Muscle layer of duodenum (tissue), 2 donors: ENCODE results near the gene ACTR3C.
"Not testable (repeated sequence)": the region's sequence is repeated elsewhere in the genome, so short reads cannot be mapped to it uniquely, and the experiment has no call there.

Experiments
- H3K27ac ChIP-seq: one replicate; pipeline ENCODE4 v1.7.0; 2013; ENCODE audit warnings: mild to moderate bottlenecking, low read length
- H3K27me3 ChIP-seq: one replicate; pipeline ENCODE4 v1.7.0; 2013; ENCODE audit warnings: low read depth, mild to moderate bottlenecking, control low read depth, low read length
- H3K36me3 ChIP-seq, 2 donors: one replicate each; pipeline ENCODE4 v1.7.0; 2013; ENCODE audit warnings: low read length in 2 of 2, control low read depth in 1 of 2, mild to moderate bottlenecking in 1 of 2; ENCODE audit not compliant: insufficient read depth in 2 of 2, control insufficient read depth in 1 of 2
- H3K4me1 ChIP-seq, 2 donors: one replicate each; pipeline ENCODE4 v1.7.0; 2013; ENCODE audit warnings: low read length in 2 of 2, mild to moderate bottlenecking in 2 of 2, control low read depth in 1 of 2, moderate library complexity in 1 of 2; ENCODE audit not compliant: insufficient read depth in 2 of 2, control insufficient read depth in 1 of 2
- H3K4me3 ChIP-seq, 2 donors: one replicate each; pipeline ENCODE4 v1.7.0; 2013; ENCODE audit warnings: low read length in 2 of 2, low read depth in 1 of 2, mild to moderate bottlenecking in 1 of 2
- H3K9me3 ChIP-seq, 2 donors: one replicate each; pipeline ENCODE4 v1.7.0; 2013; ENCODE audit warnings: low read length in 2 of 2, control low read depth in 1 of 2, mild to moderate bottlenecking in 1 of 2; ENCODE audit not compliant: control insufficient read depth in 1 of 2
- donor health status: healthy.

ACTR3C gene

GRCh38 chr7:150307904-150308303, 15.4 kb downstream of the ACTR3C start:
- H3K4me3 ChIP-seq = no peak overlapping the region
- no peak overlapping the region for H3K27ac ChIP-seq
- no peaks in the 10 kb centered on the region for H3K4me1 ChIP-seq

GRCh38 chr7:150307129-150307528, 16.2 kb downstream of the ACTR3C start:
- no peaks in the 10 kb centered on the region for H3K9me3 ChIP-seq
- H3K36me3 ChIP-seq = no peaks in the 10 kb centered on the region
- no peaks in the 10 kb centered on the region for H3K27me3 ChIP-seq
- no peak overlapping the region for H3K4me3 ChIP-seq
- H3K27ac ChIP-seq = no peak overlapping the region
- H3K4me1 ChIP-seq = no peaks in the 10 kb centered on the region

More at GRCh38 chr7:150307904-150308303, 15.4 kb downstream of the ACTR3C start:
- Histone ChIP-seq H3K36me3 (no peaks in the 10 kb centered on the region), H3K27me3 (no peaks in the 10 kb centered on the region), H3K9me3 (no peaks in the 10 kb centered on the region)

DNA sequence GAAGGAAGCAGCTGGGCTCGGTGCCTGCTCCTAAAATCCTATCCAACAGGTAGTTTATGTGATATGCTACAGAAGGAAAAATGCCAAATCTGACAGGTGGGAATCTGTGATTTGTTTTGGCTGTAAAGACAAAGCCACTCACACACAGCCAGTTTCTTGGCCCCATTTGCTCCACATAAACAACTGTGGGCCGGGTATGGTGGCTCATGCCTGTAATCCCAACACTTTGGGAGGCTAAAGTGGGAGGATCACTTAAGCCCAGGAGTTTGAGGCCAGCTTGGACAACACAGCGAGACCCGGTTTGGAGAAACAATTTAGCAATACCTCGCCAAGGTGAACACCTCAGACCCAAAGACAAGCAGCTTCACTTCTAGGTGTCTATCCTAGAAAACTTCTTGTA, 17.0 kb downstream of the ACTR3C start:
- not testable (repeated sequence) for H3K4me3 ChIP-seq, H3K4me1 ChIP-seq, H3K27ac ChIP-seq, H3K27me3 ChIP-seq, H3K9me3 ChIP-seq, H3K36me3 ChIP-seq

DNA sequence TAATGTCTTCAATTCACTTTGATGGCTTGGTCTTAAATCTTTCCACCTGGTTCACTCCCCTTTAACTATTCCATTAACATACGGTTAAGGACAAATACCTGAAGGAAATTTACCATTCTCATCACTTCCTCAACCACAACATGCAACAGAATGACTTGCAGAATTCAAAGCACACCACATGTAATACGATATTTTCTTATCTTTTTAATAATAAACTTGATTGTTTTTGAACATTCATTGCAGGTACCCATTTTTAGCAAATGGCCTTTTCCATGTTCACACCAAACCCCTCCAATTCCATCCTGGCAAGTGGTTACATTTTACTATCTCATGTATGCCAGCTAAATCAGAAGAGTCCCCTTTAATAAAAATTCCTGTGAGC, 17.5 kb downstream of the ACTR3C start:
- not testable (repeated sequence) for H3K27ac ChIP-seq

GRCh38 chr7:150305259-150305902, 18.0 kb downstream of the ACTR3C start:
- not testable (repeated sequence) for H3K9me3 ChIP-seq, H3K4me3 ChIP-seq, H3K27ac ChIP-seq, H3K4me1 ChIP-seq, H3K27me3 ChIP-seq, H3K36me3 ChIP-seq

More for the DNA sequence above, 17.5 kb downstream of the ACTR3C start:
- not testable (repeated sequence) for H3K9me3 ChIP-seq, H3K27me3 ChIP-seq, H3K36me3 ChIP-seq, H3K4me3 ChIP-seq, H3K4me1 ChIP-seq

GRCh38 chr7:150304499-150305258, 18.7 kb downstream of the ACTR3C start:
- H3K27me3 ChIP-seq, H3K4me3 ChIP-seq, H3K36me3 ChIP-seq, H3K27ac ChIP-seq, H3K9me3 ChIP-seq, H3K4me1 ChIP-seq: not testable (repeated sequence)

DNA sequence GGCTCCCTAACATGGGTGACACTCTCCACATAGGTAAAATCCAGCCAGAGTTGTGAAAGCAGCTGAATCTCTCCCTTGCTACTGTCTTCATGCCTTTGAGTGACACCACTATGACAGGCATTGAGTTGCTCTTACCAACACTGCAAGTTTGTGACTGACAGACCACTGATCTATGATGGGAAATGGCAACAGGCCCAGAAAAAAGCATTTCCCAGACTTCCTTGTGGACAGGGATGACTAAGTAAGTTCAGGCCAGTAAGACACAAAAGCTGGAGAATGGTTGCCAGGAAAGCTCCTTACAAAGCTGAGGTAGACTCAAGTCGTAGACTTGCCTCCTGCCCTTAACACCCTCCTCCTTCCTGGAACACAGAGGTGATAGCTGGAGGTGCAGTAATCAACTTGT, 20.4 kb downstream of the ACTR3C start:
- H3K4me1 ChIP-seq, H3K4me3 ChIP-seq, H3K36me3 ChIP-seq, H3K9me3 ChIP-seq, H3K27ac ChIP-seq, H3K27me3 ChIP-seq: not testable (repeated sequence)

DNA sequence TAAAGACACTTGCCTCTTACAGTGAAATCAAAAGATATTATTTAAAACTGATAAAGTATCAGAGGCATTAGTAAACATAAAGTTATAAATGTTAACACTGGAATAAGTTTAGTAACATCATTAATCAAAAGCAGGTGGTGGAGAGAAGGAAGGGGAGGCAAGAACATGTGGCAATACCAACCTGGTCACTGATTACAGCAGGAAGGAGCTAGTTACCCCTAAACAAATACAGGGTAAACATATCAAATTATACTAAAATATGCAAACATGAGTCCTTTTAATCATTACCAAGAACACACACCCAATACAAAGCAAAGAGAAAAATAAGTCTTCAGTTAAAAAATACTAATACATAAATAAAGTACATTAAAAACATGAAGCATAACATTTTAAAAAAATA, 25.4 kb downstream of the ACTR3C start:
- H3K27me3 ChIP-seq, H3K9me3 ChIP-seq, H3K27ac ChIP-seq, H3K36me3 ChIP-seq, H3K4me3 ChIP-seq, H3K4me1 ChIP-seq: not testable (repeated sequence)

DNA sequence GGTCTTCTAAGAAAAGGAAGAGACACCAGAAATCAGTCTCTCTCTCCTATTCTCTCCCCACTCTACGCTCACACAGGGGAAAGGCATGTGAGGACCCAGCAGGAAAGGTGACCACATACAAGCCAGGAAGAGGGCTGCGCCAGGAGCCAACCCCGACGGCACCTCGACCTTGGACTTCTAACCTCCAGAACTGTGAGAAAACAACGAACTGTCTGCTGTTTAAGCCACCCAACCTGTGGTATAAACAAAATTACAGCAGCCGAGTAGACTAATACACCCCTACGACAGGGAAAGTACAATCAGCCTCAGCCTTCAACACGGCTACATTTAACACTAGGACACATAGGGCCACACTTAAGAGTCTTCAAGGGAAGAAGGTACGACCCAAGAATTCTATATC, 26.5 kb downstream of the ACTR3C start:
- not testable (repeated sequence) for H3K4me3 ChIP-seq, H3K36me3 ChIP-seq, H3K27ac ChIP-seq, H3K4me1 ChIP-seq, H3K9me3 ChIP-seq, H3K27me3 ChIP-seq

GRCh38 chr7:150295614-150296013, 27.7 kb downstream of the ACTR3C start:
- H3K36me3 ChIP-seq, H3K27me3 ChIP-seq, H3K4me1 ChIP-seq, H3K9me3 ChIP-seq, H3K27ac ChIP-seq, H3K4me3 ChIP-seq: not testable (repeated sequence)

DNA sequence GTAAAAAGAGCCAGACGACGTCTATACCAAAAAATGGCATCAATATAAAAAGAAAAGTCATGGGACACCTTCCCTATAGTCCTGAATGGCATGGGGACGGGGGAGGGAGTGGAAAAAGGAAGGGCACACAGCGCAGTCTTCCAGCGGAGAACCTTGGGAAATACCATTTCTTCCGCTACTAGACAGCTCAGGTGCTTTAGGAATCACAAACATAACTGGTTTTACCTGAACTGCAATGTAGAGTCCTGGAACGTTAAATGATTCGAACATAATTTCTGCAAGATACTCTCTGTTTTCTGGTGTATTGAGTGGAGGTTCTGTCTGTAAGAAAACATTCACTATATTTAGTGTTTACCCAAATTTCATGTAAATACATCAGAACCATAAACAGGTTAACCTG, 28.3 kb downstream of the ACTR3C start:
- not testable (repeated sequence) for H3K9me3 ChIP-seq, H3K27ac ChIP-seq, H3K27me3 ChIP-seq, H3K36me3 ChIP-seq, H3K4me3 ChIP-seq, H3K4me1 ChIP-seq

DNA sequence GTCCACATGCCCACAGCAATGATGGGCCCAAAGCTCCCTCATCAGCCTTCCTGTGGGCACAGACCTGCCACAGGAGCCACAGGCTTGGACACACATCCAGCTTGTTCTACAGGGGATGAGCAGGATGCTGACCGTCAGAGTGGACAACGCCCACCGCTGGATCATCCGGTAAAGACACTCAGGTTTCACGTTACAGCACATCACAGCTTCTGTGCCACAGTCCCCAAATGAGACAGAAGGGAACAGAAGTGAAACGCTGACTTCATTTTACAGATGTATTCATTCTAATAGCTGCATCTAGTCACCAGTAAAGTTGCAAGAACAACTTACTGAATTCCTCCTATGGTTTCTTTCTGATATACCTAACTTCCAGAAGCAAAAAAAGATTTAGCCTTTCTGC, 33.0 kb downstream of the ACTR3C start:
- H3K36me3 ChIP-seq, H3K27me3 ChIP-seq, H3K27ac ChIP-seq, H3K9me3 ChIP-seq, H3K4me1 ChIP-seq, H3K4me3 ChIP-seq: not testable (repeated sequence)
